Stimulated activated naive CD8-positive, alpha-beta T cell treated with anti-CD3 and anti-CD28 coated beads, Interleukin-15, Interleukin-2, amounts not matched to agents 100 ng/mL and 50 ng/mL, for 24 hours (primary cell): ENCODE measurements around the gene ACTN3.
A peak's percentile ranks its signal among the peaks of the same experiment; 100 is the strongest.
"Not testable (repeated sequence)": the region's sequence is repeated elsewhere in the genome, so short reads cannot be mapped to it uniquely, and the experiment has no call there.

Experiments used
- H3K27ac Mint-ChIP-seq: one replicate; pipeline ENCODE4 v1.8.0; 2021; ENCODE audit warnings: mild to moderate bottlenecking, mixed read lengths
- H3K27me3 Mint-ChIP-seq: one replicate; pipeline ENCODE4 v1.8.0; 2021; ENCODE audit warnings: mixed read lengths
- H3K36me3 Mint-ChIP-seq: one replicate; pipeline ENCODE4 v1.8.0; 2021; ENCODE audit warnings: low read depth, mixed read lengths
- H3K4me1 Mint-ChIP-seq: one replicate; pipeline ENCODE4 v1.8.0; 2021; ENCODE audit warnings: low read depth, mixed read lengths
- H3K4me3 Mint-ChIP-seq: one replicate; pipeline ENCODE4 v1.8.0; 2021; ENCODE audit warnings: mild to moderate bottlenecking, mixed read lengths
- H3K9me3 Mint-ChIP-seq: one replicate; pipeline ENCODE4 v1.8.0; 2021; ENCODE audit warnings: mixed read lengths

The ACTN3 gene

DNA sequence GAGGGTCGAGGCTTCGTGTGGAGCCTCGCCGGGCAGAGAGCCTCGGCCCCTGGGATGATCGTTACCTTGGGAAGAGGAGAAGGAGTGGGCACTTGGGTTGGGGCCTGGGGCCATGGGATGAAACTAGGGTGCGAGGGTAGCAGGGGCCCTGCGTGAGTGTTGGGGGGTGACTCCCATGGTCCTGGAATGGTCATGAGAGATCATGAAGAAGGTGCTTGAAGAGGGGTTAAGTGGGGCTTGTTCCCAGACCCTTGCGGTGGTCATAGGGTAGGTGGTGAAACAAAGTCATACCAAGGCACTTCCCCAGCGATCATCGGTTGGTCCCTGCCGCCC lies 46.6 kb downstream of the ACTN3 start:
- peak overlapping the region; percentile 99 for H3K4me3 Mint-ChIP-seq
- no peaks in the 10 kb centered on the region for H3K9me3 Mint-ChIP-seq
- no peaks in the 10 kb centered on the region for H3K27me3 Mint-ChIP-seq
- H3K4me1 Mint-ChIP-seq = peaks cover 34% of the 10 kb centered on the region
- H3K27ac Mint-ChIP-seq = peak overlapping the region; percentile 99
- H3K36me3 Mint-ChIP-seq = no peaks in the 10 kb centered on the region

DNA sequence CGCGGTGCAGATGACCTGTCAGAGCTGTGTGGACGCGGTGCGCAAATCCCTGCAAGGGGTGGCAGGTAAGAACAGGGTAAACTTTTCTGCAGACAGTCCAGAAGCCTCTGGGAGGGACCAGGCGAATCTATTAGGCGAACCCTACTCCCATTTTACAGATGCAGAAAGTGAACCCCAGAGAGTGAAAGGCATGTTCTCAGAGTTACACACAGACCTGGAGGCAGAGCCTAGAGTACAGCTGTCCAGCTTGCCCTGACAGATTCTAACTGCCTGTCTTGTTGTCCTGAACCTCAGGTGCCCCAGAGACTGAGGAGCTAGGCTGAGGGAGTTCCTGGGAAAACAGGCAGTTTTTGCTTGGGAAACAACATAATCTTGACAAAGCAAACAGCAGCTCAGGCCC lies 46.9 kb downstream of the ACTN3 start:
- Mint-ChIP-seq H3K27ac (peak overlapping the region; percentile 99), H3K36me3 (no peaks in the 10 kb centered on the region), H3K9me3 (no peaks in the 10 kb centered on the region), H3K4me3 (peak overlapping the region; percentile 99), H3K27me3 (no peaks in the 10 kb centered on the region), H3K4me1 (peaks cover 34% of the 10 kb centered on the region)

DNA sequence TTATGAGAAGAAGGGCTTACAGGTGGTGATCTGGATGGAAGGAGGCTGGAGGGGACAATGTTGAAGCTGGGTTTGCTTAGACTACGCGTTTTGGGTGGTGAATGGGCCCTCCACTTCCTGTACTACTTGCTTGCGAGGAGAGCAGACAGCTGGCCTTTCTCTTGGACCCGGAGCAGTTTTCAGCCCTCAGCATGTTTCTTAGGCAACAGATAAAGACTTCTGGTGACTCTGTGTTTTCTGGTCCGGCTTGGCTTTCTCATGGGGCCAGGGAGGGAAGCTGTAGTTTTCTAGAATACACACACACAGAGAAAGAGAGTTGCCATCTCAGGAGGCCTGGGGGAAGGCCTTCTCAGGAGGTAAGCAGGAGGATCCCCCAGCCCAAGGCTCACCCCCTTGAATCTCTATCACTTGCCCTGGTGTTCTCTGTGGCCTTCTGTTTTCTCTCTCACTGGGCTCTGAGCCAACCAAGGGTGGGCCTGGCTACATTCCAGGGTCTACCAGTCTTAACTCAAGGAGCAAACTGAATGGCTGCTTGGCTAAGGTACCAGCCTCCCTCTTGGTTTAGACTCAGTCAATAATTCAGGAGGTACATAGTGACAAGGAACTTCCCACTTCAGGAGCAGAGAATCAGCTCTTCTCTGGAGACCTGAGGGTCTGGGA lies 48.7 kb downstream of the ACTN3 start:
- Mint-ChIP-seq H3K4me1 (peaks cover 35% of the 10 kb centered on the region), H3K27ac (peak overlapping the region; percentile 63), H3K36me3 (no peaks in the 10 kb centered on the region), H3K4me3 (peak overlapping the region; percentile 51), H3K27me3 (no peaks in the 10 kb centered on the region), H3K9me3 (no peaks in the 10 kb centered on the region)

DNA sequence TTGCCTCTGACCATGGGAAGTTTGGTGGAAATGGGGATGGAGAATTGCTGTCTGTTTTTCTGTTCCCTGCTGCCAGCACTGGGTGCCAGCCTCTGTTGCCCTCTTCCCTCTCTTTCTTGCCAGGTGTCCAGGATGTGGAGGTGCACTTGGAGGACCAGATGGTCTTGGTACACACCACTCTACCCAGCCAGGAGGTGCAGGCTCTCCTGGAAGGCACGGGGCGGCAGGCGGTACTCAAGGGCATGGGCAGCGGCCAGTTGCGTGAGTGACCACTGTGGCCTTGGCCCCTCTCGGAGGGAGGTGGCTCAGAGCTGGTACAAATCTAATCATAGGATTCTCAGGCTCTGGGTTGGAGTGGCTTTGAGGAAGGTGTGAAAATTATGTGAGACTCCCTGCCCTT lies 52.3 kb downstream of the ACTN3 start:
- H3K9me3 Mint-ChIP-seq = no peaks in the 10 kb centered on the region

DNA sequence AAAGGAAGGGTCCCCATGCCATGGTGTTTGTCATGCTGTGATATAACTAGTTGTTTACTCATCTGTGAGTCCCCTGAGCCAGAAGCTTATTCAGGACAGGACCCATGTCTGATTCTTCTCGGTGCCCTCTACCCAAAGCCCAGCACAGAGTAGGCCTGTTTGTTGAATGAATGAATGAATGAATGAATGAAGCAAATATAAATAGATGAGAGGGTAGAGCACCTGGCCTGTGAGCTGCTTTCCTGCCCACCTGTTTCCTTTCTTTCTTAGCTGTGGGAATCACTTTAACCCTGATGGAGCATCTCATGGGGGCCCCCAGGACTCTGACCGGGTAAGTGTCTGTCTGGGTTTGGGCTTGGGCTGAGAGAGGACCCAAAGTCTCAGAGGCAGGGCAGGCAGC lies 53.5 kb downstream of the ACTN3 start:
- Mint-ChIP-seq H3K27me3 (no peaks in the 10 kb centered on the region), H3K9me3 (no peaks in the 10 kb centered on the region), H3K27ac (no peak overlapping the region), H3K36me3 (peaks cover 17% of the 10 kb centered on the region), H3K4me1 (peaks cover 14% of the 10 kb centered on the region), H3K4me3 (no peak overlapping the region)

More for the DNA sequence above, 52.3 kb downstream of the ACTN3 start:
- Mint-ChIP-seq H3K36me3 (peaks cover 5% of the 10 kb centered on the region), H3K27me3 (no peaks in the 10 kb centered on the region), H3K4me1 (peaks cover 22% of the 10 kb centered on the region), H3K4me3 (no peak overlapping the region), H3K27ac (no peak overlapping the region)

DNA sequence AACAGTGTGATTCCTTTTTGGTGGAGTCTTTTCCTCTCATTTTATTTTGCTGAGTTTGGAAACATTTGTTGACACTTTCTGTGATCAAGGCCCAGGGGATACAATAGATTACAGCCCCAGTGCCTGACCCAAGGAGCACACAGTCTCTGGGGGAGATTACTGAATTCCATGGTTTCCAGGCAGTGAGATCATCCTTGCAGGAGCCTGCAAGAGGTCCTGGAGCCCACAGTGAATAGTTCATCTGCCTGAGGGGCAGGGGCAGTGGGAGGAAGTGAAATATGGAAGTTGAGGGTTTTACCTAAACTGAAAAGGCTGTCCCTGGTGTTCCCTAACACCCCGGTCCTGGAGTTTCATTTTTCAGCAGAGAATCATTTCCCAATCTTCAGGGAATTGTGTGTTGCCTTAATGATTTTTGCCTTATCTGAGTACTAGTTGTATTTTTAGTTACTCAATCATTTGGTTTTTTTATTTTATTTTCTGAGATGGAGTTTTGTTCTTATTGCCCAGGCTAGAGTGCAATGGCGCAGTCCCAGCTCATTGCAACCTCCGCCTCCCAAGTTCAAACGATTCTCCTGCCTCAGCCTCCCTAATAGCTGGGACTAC lies 54.0 kb downstream of the ACTN3 start:
- H3K4me3 Mint-ChIP-seq = no peak overlapping the region
- no peaks in the 10 kb centered on the region for H3K27me3 Mint-ChIP-seq
- no peaks in the 10 kb centered on the region for H3K9me3 Mint-ChIP-seq
- H3K27ac Mint-ChIP-seq = no peak overlapping the region
- peaks cover 9% of the 10 kb centered on the region for H3K4me1 Mint-ChIP-seq
- H3K36me3 Mint-ChIP-seq = peaks cover 20% of the 10 kb centered on the region

DNA sequence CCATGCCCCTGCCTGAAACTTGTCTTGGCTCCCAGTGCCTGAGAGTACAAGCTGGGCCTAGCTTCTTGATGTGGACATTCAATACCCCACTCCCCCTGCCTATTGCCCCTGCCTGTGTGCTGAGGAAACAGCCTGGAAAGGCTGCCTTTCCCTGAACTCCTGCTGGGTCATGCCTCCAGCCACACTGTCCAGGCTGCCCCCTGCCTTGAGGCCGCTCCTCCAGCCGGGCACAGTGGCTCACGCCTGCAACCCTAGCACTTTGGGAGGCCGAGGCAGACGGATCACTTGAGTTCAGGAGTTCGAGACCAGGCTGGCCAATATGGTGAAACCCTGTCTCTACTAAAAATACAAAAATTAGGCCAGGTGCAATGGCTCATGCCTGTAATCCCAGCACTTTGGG lies 56.4 kb downstream of the ACTN3 start:
- Mint-ChIP-seq H3K36me3 (peaks cover 20% of the 10 kb centered on the region), H3K27ac (no peak overlapping the region), H3K4me3 (no peak overlapping the region), H3K27me3 (no peaks in the 10 kb centered on the region), H3K4me1 (peaks cover 9% of the 10 kb centered on the region), H3K9me3 (no peaks in the 10 kb centered on the region)

DNA sequence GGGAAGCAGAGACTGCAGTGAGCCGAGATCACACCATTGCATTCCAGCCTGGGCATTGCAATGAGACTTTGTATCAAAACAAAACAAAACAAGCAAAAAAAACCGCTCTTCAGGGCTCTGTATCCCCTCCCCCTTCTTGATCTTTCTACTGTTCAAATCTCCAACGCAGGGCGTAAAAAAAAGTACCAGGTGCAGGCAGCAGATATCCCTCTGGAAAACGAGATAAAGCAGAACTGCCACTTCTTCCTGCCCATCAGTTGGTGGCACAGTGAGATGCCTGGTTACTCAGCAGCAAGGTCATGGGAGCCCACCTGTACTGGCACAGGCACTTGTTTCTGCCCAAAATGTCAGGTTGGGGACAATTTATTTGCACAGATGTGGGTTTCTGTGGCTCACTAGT lies 57.5 kb downstream of the ACTN3 start:
- Mint-ChIP-seq H3K9me3 (no peaks in the 10 kb centered on the region), H3K27me3 (no peaks in the 10 kb centered on the region), H3K27ac (no peak overlapping the region)

DNA sequence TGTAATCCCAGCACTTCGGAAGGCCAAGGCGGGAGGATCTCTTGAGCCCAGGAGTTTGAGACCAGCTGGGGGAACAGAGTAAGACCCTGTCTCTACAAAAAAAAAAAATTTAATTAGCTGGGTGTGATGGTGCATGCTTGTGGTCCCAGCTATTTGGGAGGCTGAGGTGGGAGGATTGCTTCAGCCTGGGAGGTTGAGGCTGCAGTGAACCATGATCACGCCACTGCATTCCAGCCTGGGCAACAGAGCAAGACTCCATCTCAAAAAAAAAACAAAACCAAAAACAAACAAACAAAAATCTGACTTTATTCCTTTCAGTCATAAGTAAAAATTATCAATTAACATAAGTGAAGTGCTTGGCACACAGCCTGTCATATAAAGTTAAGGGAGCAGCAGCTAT lies 59.9 kb downstream of the ACTN3 start:
- peaks cover 19% of the 10 kb centered on the region for H3K4me1 Mint-ChIP-seq
- H3K9me3 Mint-ChIP-seq, H3K27me3 Mint-ChIP-seq, H3K4me3 Mint-ChIP-seq, H3K27ac Mint-ChIP-seq: not testable (repeated sequence)
- peaks cover 20% of the 10 kb centered on the region for H3K36me3 Mint-ChIP-seq

More for the DNA sequence above, 57.5 kb downstream of the ACTN3 start:
- Mint-ChIP-seq H3K36me3 (peaks cover 20% of the 10 kb centered on the region), H3K4me3 (no peak overlapping the region), H3K4me1 (peaks cover 9% of the 10 kb centered on the region)

DNA sequence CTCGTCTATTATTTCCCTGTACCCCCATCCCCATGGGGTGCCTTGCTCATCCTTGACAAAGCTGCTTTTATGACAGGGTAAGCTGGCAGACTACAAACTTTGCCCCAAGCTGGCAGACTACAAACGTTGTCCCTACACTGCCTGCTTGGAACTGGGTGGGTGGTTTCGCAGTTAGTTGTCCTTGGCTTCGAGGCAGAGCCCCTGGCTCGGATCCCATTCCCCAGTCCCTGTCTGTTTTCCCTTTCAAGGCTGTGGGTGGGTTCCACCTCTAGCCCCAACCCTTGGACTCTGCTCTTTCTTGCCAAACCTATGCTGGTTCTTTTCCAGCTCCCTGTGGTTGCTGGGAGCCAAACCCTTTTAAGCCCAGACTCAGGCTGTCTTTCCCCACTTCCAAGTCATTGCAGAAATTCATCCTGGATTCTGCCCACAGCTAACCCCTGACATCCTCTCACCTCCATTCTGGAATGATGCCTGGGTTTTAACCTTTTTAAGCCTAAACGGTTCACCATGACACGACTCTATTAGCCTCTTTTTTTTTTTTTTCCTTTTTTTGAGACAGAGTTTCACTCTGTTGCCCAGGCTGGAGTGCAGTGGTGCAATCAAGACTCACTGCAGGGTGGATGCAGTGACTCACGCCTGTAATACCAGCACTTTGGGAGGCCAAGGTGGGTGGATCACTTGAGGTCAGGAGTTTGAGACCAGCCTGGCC lies 60.6 kb downstream of the ACTN3 start:
- Mint-ChIP-seq H3K27ac (no peak overlapping the region), H3K36me3 (peaks cover 17% of the 10 kb centered on the region), H3K27me3 (no peaks in the 10 kb centered on the region), H3K4me1 (peaks cover 19% of the 10 kb centered on the region), H3K9me3 (no peaks in the 10 kb centered on the region), H3K4me3 (no peak overlapping the region)

DNA sequence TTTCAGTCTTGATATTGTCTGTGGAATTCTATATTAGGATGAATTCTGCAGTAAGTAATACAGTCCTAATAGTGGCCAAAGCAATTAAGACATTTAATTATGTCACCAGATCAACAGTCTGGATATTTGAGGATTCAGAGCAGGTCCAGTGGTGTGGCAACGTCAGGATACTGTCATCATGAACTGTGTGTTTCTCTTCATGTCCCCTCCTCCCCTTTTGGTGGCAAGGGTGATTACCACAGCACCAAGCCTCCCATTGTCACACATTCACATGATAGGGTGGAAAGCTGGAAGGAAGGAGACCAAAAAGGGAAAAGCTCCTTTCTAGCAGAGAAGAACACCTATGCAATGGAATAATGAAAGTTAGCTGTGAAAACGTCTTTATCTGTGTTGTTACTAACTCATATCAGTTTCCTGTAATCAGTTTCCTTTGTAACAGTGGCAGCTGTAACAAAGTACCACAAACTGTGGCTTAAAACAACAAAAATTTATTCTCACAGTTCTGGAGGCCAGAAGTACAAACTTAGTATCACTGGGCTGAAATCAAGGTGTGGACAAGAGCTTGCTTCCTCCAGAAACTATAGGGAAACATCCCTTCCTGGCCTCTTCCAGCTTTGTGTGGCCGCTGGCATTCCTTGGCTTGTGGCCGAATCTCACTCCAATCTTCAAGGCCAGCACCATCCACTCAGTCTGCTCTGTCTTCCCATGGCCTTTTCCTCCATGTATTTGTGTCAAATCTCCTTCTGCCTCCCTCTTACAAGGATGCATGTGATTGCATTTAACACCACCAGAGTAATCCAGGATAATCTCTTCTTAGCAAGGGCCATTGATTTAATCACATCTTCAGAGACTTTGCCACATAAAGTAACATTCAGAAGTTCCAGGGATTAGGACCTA lies 63.3 kb downstream of the ACTN3 start:
- Mint-ChIP-seq H3K9me3 (no peaks in the 10 kb centered on the region), H3K4me3 (no peak overlapping the region), H3K36me3 (peaks cover 6% of the 10 kb centered on the region), H3K4me1 (peaks cover 22% of the 10 kb centered on the region), H3K27me3 (no peaks in the 10 kb centered on the region), H3K27ac (peak overlapping the region; percentile 11)

DNA sequence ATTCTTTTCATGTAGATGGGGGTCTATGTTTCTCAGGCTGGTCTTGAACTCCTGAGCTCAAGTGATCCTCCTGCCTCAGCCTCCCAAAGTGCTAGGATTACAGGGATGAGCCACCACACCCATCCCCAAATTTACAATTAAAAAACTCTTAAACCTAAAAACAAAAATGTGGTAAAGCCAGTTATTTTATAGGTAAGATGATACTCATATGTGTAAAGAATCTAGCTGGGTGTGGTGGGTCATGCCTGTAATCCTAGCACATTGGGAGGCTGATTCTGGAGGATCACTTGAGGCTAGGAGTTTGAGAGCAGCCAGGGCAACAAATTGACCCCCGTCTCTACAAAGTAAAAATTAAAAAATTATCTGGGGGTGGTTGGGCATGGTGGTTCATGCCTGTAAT lies 65.8 kb downstream of the ACTN3 start:
- Mint-ChIP-seq H3K27me3 (no peaks in the 10 kb centered on the region), H3K9me3 (no peaks in the 10 kb centered on the region), H3K36me3 (peaks cover 10% of the 10 kb centered on the region), H3K4me1 (peaks cover 29% of the 10 kb centered on the region), H3K27ac (no peak overlapping the region), H3K4me3 (no peak overlapping the region)
